Breast epithelium (tissue), 3 donors: Measurements from ENCODE around the gene CCDC187.

Source experiments
- POLR2A ChIP-seq: fragments of 450-650 bp; IDR thresholded peaks from one replicate; pipeline ENCODE4 v1.6.1; 2016; ENCODE audit warnings: antibody characterized with exemption, mild to moderate bottlenecking, moderate library complexity
- POLR2AphosphoS5 ChIP-seq, 3 donors: sonication (generic); formaldehyde crosslinking; IDR thresholded peaks; one replicate each; pipeline ENCODE4 v1.6.1; 2017; ENCODE audit warnings: antibody characterized with exemption in 3 of 3
- TF ChIP-seq, protein P1 (sequence below), 3 donors: fragments of 450-650 bp; IDR thresholded peaks; one replicate each; pipeline ENCODE4 v1.5.1; 2016 to 2017; ENCODE audit warnings: antibody characterized with exemption in 3 of 3, mild to moderate bottlenecking in 3 of 3, moderate library complexity in 3 of 3

DNA sequence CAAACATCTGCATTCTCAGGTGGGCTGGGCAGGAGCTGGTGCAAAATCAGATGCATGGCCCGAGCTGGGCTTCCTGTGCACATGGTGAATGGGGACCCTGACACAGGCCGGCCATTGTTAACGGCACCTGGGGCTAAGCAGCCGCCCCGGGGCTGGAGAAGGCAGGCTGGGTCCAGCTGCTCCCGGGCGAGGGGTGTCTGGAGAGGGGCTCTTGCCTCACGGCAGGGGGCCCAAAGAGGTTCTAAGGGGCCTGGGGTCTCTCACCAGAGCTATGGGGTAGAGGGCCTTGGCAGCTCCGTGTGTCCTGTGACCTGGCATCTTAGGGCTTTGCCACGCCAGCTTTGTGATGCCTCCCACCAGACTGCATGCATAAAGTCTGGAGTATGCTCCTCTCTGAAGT, 53.2 kb downstream of the CCDC187 start:
- TF ChIP-seq, protein P1, sequence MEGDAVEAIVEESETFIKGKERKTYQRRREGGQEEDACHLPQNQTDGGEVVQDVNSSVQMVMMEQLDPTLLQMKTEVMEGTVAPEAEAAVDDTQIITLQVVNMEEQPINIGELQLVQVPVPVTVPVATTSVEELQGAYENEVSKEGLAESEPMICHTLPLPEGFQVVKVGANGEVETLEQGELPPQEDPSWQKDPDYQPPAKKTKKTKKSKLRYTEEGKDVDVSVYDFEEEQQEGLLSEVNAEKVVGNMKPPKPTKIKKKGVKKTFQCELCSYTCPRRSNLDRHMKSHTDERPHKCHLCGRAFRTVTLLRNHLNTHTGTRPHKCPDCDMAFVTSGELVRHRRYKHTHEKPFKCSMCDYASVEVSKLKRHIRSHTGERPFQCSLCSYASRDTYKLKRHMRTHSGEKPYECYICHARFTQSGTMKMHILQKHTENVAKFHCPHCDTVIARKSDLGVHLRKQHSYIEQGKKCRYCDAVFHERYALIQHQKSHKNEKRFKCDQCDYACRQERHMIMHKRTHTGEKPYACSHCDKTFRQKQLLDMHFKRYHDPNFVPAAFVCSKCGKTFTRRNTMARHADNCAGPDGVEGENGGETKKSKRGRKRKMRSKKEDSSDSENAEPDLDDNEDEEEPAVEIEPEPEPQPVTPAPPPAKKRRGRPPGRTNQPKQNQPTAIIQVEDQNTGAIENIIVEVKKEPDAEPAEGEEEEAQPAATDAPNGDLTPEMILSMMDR (IDR thresholded peaks at IDR 0.05): no peak
- TF ChIP-seq POLR2A (no peak), POLR2AphosphoS5 (IDR thresholded peaks at IDR 0.05) (no peak)
